DMS114 treated with DMSO at 0.1 percent for 48 hours (cell line): ENCODE data around the gene VAX1.
"Not testable (repeated sequence)": the region's sequence is repeated elsewhere in the genome, so short reads cannot be mapped to it uniquely, and the experiment has no call there.

Source experiments
- DNase-seq: peaks from one replicate; lab custom pipeline; 2025; ENCODE audit not compliant: unreplicated experiment; lab: John Stamatoyannopoulos, UW

Gene VAX1

GRCh38 chr10:117084421-117085246 is 53.4 kb downstream of the VAX1 start:
- not testable (repeated sequence) for DNase-seq
